ENCODE measurements around the gene PARP6. TPM values are rescaled to one million over a fixed set of nuclear protein-coding genes. Genes with fewer than 3 reads are reported as not detected.
"Not testable (repeated sequence)": the region's sequence is repeated elsewhere in the genome, so short reads cannot be mapped to it uniquely, and the experiment has no call there.

Gene PARP6
- total RNA-seq, 2 experiments from 2014 or later = 48.7 to 50.1 TPM

- ChIA-PET CTCF (interaction anchor here (2.2 kb wide), 1 partner anchor 31 kb away, joined by 6 read pairs; no protein-coding TSS in a partner anchor), POLR2A (no interaction called here)
- no peak for TF ChIP-seq CTCF (IDR thresholded peaks at IDR 0.05)
- H3K9me3 Mint-ChIP-seq = no peaks in the 10 kb centered on the region
- ATAC-seq (no peak), DNase-seq (no peak)
- H3K4me1 Mint-ChIP-seq (ENCODE audit: low read depth) = peaks cover 4% of the 10 kb centered on the region
- H3K27ac Mint-ChIP-seq = no peak overlapping the region
- no peaks in the 10 kb centered on the region for H3K36me3 Mint-ChIP-seq (ENCODE audit: low read depth)
- H3K27me3 Mint-ChIP-seq = no peaks in the 10 kb centered on the region
- no peak overlapping the region for H3K4me3 Mint-ChIP-seq
- intact Hi-C loops (cut with micrococcal nuclease) = no loop called here
These were observed 9.4 kb upstream of the PARP6 start for GRCh38 chr15:72281713-72282112.

- intact Hi-C loops (cut with micrococcal nuclease) = no loop called here
- Mint-ChIP-seq H3K27ac (no peak overlapping the region), H3K27me3 (no peaks in the 10 kb centered on the region), H3K9me3 (no peaks in the 10 kb centered on the region), H3K4me3 (no peak overlapping the region), H3K36me3 (ENCODE audit: low read depth) (no peaks in the 10 kb centered on the region), H3K4me1 (ENCODE audit: low read depth) (peaks cover 4% of the 10 kb centered on the region)
- ATAC-seq = no peak
- no peak for DNase-seq
- TF ChIP-seq CTCF (IDR thresholded peaks at IDR 0.05) = no peak
- POLR2A ChIA-PET = interaction anchor here (1.2 kb wide), 2 partner anchors 9 to 82 kb away, joined by 3 read pairs; no protein-coding TSS in a partner anchor
- CTCF ChIA-PET = no interaction called here
These were observed 8.4 kb upstream of the PARP6 start for GRCh38 chr15:72280751-72281150.

GRCh38 chr15:72278737-72279136 lies 6.4 kb upstream of the PARP6 start:
- H3K36me3 Mint-ChIP-seq (ENCODE audit: low read depth) = no peaks in the 10 kb centered on the region

GRCh38 chr15:72276326-72276700 lies 4.0 kb upstream of the PARP6 start:
- ChIA-PET POLR2A (interaction anchor here (0.6 kb wide), 1 partner anchor 64 kb away, joined by 3 read pairs; no protein-coding TSS in a partner anchor), CTCF (interaction anchor here (1.1 kb wide), 1 partner anchor 45 kb away, joined by 3 read pairs; no protein-coding TSS in a partner anchor)
- no peaks in the 10 kb centered on the region for H3K36me3 Mint-ChIP-seq (ENCODE audit: low read depth)
- H3K27ac Mint-ChIP-seq = no peak overlapping the region
- no peaks in the 10 kb centered on the region for H3K9me3 Mint-ChIP-seq
- DNase-seq (no peak), ATAC-seq (no peak)
- TF ChIP-seq CTCF (IDR thresholded peaks at IDR 0.05) = no peak
- no peaks in the 10 kb centered on the region for H3K27me3 Mint-ChIP-seq
- intact Hi-C loops (cut with micrococcal nuclease) = no loop called here
- peaks cover 17% of the 10 kb centered on the region for H3K4me1 Mint-ChIP-seq (ENCODE audit: low read depth)
- no peak overlapping the region for H3K4me3 Mint-ChIP-seq

More at GRCh38 chr15:72278737-72279136, 6.4 kb upstream of the PARP6 start:
- Mint-ChIP-seq H3K27ac (no peak overlapping the region), H3K27me3 (no peaks in the 10 kb centered on the region), H3K4me3 (no peak overlapping the region), H3K9me3 (no peaks in the 10 kb centered on the region), H3K4me1 (ENCODE audit: low read depth) (peaks cover 4% of the 10 kb centered on the region)
- TF ChIP-seq CTCF (IDR thresholded peaks at IDR 0.05) = no peak
- ATAC-seq (no peak), DNase-seq (no peak)
- intact Hi-C loops (cut with micrococcal nuclease) = no loop called here
- CTCF ChIA-PET = interaction anchor here (1.2 to 1.5 kb wide), 5 partner anchors 8 to 78 kb away, joined by 3 to 4 read pairs (median 3); no protein-coding TSS in a partner anchor
- POLR2A ChIA-PET = interaction anchor here (1.4 to 1.6 kb wide), 2 partner anchors 14 to 48 kb away, joined by 3 read pairs; no protein-coding TSS in a partner anchor

GRCh38 chr15:72275635-72276325 lies 3.4 kb upstream of the PARP6 start:
- ATAC-seq; H3K27ac Mint-ChIP-seq; H3K4me3 Mint-ChIP-seq; H3K27me3 Mint-ChIP-seq; intact Hi-C loops (cut with micrococcal nuclease); H3K36me3 Mint-ChIP-seq (ENCODE audit: low read depth); H3K9me3 Mint-ChIP-seq; DNase-seq; POLR2A ChIA-PET: not testable (repeated sequence)
- CTCF ChIA-PET = interaction anchor here (1.1 kb wide), 1 partner anchor 44 kb away, joined by 3 read pairs; no protein-coding TSS in a partner anchor
- peaks cover 23% of the 10 kb centered on the region for H3K4me1 Mint-ChIP-seq (ENCODE audit: low read depth)
